GM12865 (cell line): ENCODE results near the gene SLC6A7.
"Not testable (repeated sequence)": the region's sequence is repeated elsewhere in the genome, so short reads cannot be mapped to it uniquely, and the experiment has no call there.

ENCODE experiments used
- DNase-seq: peaks from one replicate; pipeline ENCODE4 v3.0.0; 2010; ENCODE audit warnings: low read depth
- H3K4me3 ChIP-seq: 2 replicates; pipeline ENCODE4 v1.5.1; 2011; ENCODE audit warnings: mild to moderate bottlenecking, low read depth, low read length, control low read depth
- TF ChIP-seq, protein P1 (sequence below): IDR thresholded peaks from 2 replicates; pipeline ENCODE4 v1.5.1; 2011; ENCODE audit warnings: low read length, control low read depth, low read depth, inconsistent platforms; ENCODE audit not compliant: insufficient read depth; ENCODE audit errors: missing control alignments

SLC6A7 gene

DNA sequence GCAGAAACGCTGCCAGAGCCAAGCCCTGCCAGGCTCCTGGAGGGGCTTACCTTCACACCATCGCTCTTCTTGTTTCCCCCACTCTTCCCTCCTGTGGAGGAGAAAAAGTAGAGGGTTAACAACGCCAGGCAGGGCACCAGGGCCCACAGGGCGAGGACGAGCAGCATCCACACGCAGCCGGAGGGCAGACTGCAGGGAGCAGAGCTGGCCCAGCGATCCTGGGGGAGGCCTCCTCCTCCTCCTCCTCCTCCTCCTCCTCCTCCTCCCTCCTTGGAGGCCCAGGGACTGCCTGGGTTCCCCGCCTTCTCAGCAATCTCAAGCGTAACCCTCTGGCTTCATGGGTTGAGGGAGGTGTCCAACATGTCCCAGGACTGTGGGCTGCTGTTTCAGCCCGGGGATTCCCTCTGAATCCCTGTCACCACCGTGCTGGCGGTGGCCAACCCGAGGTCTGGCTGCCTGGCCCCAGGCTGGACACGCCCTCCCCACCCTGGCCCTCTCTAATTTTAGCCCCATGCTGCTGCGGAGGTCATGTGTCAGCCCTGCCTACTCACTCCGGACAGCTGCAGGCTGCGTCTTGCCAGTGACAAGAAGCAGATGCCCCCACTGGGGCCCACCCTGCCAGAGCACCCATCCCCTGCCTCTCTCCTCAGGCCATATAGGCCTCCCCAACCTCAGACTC, 55.4 kb downstream of the SLC6A7 start:
- DNase-seq, result no peak
- TF ChIP-seq, protein P1, sequence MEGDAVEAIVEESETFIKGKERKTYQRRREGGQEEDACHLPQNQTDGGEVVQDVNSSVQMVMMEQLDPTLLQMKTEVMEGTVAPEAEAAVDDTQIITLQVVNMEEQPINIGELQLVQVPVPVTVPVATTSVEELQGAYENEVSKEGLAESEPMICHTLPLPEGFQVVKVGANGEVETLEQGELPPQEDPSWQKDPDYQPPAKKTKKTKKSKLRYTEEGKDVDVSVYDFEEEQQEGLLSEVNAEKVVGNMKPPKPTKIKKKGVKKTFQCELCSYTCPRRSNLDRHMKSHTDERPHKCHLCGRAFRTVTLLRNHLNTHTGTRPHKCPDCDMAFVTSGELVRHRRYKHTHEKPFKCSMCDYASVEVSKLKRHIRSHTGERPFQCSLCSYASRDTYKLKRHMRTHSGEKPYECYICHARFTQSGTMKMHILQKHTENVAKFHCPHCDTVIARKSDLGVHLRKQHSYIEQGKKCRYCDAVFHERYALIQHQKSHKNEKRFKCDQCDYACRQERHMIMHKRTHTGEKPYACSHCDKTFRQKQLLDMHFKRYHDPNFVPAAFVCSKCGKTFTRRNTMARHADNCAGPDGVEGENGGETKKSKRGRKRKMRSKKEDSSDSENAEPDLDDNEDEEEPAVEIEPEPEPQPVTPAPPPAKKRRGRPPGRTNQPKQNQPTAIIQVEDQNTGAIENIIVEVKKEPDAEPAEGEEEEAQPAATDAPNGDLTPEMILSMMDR, result no peak
- H3K4me3 ChIP-seq, result no peak overlapping the region

DNA sequence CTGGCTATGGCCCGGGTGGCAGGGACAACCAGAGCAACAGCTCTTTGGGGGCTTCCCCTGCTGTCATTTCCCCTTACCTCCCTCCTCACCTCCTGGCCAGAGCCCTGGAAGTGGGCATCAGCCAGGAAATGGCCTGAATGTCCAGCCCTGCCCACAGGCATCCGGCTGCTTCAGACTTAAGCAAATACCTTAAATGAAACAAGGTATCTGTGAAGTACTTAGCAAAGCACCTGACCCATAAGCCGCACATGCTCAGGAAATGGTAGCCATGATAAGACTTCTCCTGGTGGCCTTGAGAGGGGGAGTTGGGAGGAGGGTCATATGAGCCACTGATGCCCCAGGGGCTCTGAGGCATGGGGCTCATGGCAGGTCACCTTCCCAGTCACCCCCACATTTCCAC, 55.9 kb downstream of the SLC6A7 start:
- no peak overlapping the region for H3K4me3 ChIP-seq
- DNase-seq, result no peak
- TF ChIP-seq, protein P1, result no peak

DNA sequence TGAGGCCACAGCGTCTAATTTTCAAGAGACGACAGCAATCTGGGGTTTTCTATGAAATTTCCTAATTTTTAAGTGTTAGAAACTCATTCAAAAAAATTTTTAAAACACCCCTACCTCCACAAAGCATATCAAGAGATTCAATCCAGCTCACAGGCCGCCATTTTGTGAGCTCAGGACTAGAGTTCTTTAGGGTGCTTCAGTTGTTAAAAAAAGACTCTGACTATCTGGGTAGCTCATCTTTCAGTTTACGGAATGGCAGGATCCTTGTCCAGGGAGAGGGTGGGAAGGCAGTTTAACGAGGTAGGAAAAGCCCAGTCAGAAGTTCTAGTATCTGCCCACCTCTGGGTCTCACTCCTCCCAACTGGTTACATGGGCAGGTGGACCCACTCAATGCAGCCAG, 56.6 kb downstream of the SLC6A7 start:
- DNase-seq, result no peak
- H3K4me3 ChIP-seq, result no peak overlapping the region
- TF ChIP-seq, protein P1, result no peak

DNA sequence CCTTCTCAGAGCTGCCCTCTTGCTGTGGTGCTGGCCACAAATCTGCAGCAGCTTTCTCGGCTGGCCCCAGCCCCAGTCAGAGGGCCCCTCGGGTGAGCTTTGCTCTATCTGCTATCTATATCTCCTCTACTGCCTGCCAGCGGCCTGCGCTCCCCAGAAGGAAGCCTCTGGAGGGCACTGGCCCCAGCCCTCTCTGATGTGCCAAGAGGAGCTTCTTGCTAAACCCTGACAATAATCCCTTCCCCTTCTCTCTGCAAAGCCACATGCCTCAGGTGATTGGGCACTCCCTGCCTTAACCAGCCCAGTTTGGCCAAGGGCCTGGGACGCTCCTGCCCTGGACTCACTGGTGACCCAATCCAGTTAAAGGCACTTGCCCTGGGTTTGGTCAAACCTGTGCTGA, 57.0 kb downstream of the SLC6A7 start:
- DNase-seq, result no peak
- no peak overlapping the region for H3K4me3 ChIP-seq
- TF ChIP-seq, protein P1, result no peak

DNA sequence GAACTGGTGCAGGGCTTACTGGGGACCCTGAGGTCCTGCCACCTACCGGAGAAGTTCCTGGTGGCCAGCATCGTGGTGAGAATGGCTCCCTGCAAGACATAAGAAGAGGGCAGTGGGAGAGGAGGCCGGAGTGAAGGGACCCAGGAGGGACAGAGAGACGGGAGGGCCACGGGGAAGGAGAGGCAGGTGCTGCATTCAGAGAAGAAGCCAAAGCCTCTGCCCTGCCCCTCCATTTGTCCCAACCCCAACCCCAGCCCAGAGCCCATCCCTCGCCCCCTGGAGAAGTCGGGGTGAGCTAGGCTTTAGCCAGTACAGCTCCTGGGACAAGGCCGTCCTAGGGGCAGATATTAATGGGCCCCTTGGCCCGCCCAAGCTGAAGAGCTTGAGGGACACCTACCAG, 57.9 kb downstream of the SLC6A7 start:
- no peak for DNase-seq
- TF ChIP-seq, protein P1, result no peak
- no peak overlapping the region for H3K4me3 ChIP-seq

DNA sequence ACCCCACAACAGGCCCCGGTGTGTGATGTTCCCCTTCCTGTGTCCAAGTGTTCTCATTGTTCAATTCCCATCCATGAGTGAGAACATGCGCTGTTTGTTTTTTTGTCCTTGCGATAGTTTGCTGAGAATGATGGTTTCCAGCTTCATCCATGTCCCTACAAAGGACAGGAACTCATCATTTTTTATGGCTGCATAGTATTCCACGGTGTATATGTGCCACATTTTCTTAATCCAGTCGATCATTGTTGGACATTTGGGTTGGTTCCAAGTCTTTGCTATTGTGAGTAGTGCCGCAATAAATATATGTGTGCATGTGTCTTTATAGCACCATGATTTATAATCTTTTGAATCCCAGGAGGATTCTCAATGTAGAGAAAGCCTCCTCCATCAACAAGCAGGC, 58.6 kb downstream of the SLC6A7 start:
- DNase-seq, H3K4me3 ChIP-seq: not testable (repeated sequence)

DNA sequence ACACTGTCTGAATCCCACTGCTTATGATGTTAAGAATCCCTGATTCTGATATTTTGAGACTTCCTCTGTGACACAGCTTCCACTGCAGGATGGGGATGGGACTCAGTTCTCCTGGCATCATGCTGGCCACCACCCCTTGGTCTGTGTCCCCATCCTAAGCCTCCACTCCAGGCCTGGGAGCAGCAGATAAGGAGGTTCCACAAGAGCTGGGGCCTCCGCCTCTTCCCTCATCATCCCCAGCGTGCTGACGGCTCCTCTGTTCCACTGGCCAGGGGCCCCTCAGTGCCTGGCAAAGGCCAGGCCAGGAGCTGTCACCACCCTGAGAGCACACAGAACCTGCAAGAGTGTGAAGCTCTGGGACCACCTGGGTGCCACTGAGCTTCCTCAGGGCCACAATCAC, 59.1 kb downstream of the SLC6A7 start:
- no peak overlapping the region for H3K4me3 ChIP-seq
- TF ChIP-seq, protein P1, result no peak
- no peak for DNase-seq

DNA sequence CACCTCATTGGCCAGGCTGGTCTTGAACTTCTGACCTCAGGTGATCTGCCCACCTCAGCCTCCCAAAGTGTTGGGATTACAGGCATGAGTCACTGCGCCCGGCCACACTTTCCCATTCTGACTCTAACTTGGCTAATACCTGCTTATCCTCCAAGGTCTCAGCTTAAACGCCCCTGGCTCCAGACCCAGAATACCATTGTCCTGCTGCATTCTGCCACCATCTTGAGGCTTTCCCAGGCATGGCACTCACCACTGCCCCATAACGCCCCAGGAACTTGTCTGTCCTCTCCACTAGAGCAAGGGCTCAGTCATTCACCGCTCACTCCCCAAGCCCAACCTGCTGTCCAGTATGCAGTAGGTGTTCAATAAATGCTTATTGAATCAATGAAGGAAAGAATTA, 59.9 kb downstream of the SLC6A7 start:
- H3K4me3 ChIP-seq, result no peak overlapping the region
- no peak for DNase-seq
- TF ChIP-seq, protein P1, result no peak
